Neural cell (in vitro differentiated cells): ENCODE data around the gene ACAN. TPM values are rescaled to one million over a fixed set of nuclear protein-coding genes. Genes with fewer than 3 reads are reported as not detected.

ENCODE experiments used
- H2AFZ ChIP-seq: fragments of 200-600, 300-800 bp; sonication (generic), shearing (Covaris generic); 2 replicates; pipeline ENCODE4 v1.6.0; 2014; ENCODE audit warnings: low read depth, mild to moderate bottlenecking, antibody characterized with exemption, low read length, moderate library complexity
- H3F3A ChIP-seq: fragments of 200-600 bp; shearing (Covaris generic); 2 replicates; pipeline ENCODE4 v1.6.1; 2016; ENCODE audit warnings: mild to moderate bottlenecking, moderate library complexity, mixed read lengths, antibody characterized with exemption, low read length; ENCODE audit not compliant: insufficient read depth, poor library complexity, severe bottlenecking
- H3K27ac ChIP-seq: fragments of 200-600, 300-800 bp; sonication (generic), shearing (Covaris generic); 2 replicates; pipeline ENCODE4 v1.5.1; 2014; ENCODE audit warnings: mild to moderate bottlenecking, low read length, moderate library complexity
- H3K27me3 ChIP-seq: fragments of 300-800, 200-600 bp; sonication (generic), shearing (Covaris generic); 2 replicates; pipeline ENCODE4 v1.6.0; 2014; ENCODE audit warnings: mild to moderate bottlenecking, low read depth, low read length, moderate library complexity; ENCODE audit not compliant: insufficient read depth
- H3K36me3 ChIP-seq: fragments of 300-800, 200-600 bp; sonication (generic), shearing (Covaris generic); 2 replicates; pipeline ENCODE4 v1.5.1; 2014; ENCODE audit warnings: mild to moderate bottlenecking, antibody characterized with exemption, low read length, moderate library complexity; ENCODE audit not compliant: insufficient read depth
- H3K4me2 ChIP-seq: fragments of 300-800, 200-600 bp; sonication (generic), shearing (Covaris generic); 2 replicates; pipeline ENCODE4 v1.6.0; 2014; ENCODE audit warnings: mild to moderate bottlenecking, low read length
- H3K4me3 ChIP-seq: fragments of 300-800, 200-600 bp; sonication (generic), shearing (Covaris generic); 2 replicates; pipeline ENCODE4 v1.5.1; 2014; ENCODE audit warnings: mild to moderate bottlenecking, low read length, moderate library complexity
- H3K79me2 ChIP-seq: fragments of 200-600 bp; shearing (Covaris generic); replicated peaks from 2 replicates; pipeline ENCODE4 v1.6.0; 2014; ENCODE audit warnings: mild to moderate bottlenecking, low read length, moderate library complexity; ENCODE audit not compliant: insufficient read depth
- H3K9ac ChIP-seq: fragments of 300-800, 200-600 bp; sonication (generic), shearing (Covaris generic); 2 replicates; pipeline ENCODE4 v1.6.1; 2016; ENCODE audit warnings: mild to moderate bottlenecking, low read length, mixed read lengths
- H3K9me2 ChIP-seq: fragments of 200-600 bp; shearing (Covaris generic); 2 replicates; pipeline ENCODE4 v1.6.1; 2016; ENCODE audit warnings: mild to moderate bottlenecking, low read length, mixed read lengths; ENCODE audit not compliant: insufficient read depth
- H3K9me3 ChIP-seq: fragments of 200-600, 300-800 bp; sonication (generic), shearing (Covaris generic); 2 replicates; pipeline ENCODE4 v1.6.1; 2016; ENCODE audit warnings: mild to moderate bottlenecking, mixed run types, low read length, moderate library complexity, mixed read lengths
- H4K20me1 ChIP-seq: fragments of 200-600 bp; shearing (Covaris generic); 2 replicates; pipeline ENCODE4 v1.6.1; 2016; ENCODE audit warnings: mild to moderate bottlenecking, mixed run types; ENCODE audit not compliant: insufficient read depth
- EP300 ChIP-seq: fragments of 450-650 bp; conservative IDR thresholded peaks from 2 replicates; pipeline ENCODE4 v1.6.1; 2014; ENCODE audit warnings: antibody characterized with exemption, mild to moderate bottlenecking, moderate library complexity; ENCODE audit not compliant: poor library complexity, severe bottlenecking
- EZH2 ChIP-seq: fragments of 200-600, 300-800 bp; shearing (Covaris generic), sonication (generic); IDR thresholded peaks from 2 replicates; pipeline ENCODE4 v1.6.1; 2014; ENCODE audit warnings: antibody characterized with exemption, low read length, borderline replicate concordance, mild to moderate bottlenecking; ENCODE audit not compliant: insufficient read depth, poor library complexity, severe bottlenecking
- MXI1 ChIP-seq: fragments of 450-650 bp; conservative IDR thresholded peaks from 2 replicates; pipeline ENCODE4 v1.6.1; 2014; ENCODE audit warnings: antibody characterized with exemption, mild to moderate bottlenecking; ENCODE audit not compliant: poor library complexity, severe bottlenecking
- POLR2AphosphoS5 ChIP-seq: IDR thresholded peaks from 2 replicates; pipeline ENCODE4 v1.6.1; 2012
- RAD21 ChIP-seq: fragments of 450-650 bp; conservative IDR thresholded peaks from 2 replicates; pipeline ENCODE4 v1.6.1; 2014; ENCODE audit warnings: antibody characterized with exemption, mild to moderate bottlenecking, moderate library complexity
- SMC3 ChIP-seq: fragments of 450-650 bp; conservative IDR thresholded peaks from 2 replicates; pipeline ENCODE4 v1.6.1; 2014; ENCODE audit warnings: antibody characterized with exemption, mild to moderate bottlenecking, moderate library complexity; ENCODE audit not compliant: poor library complexity
- TAF1 ChIP-seq: IDR thresholded peaks from 2 replicates; pipeline ENCODE4 v1.6.1; 2012; ENCODE audit warnings: low read depth
- polyA plus RNA-seq: library from polyadenylated mRNA; depleted of rRNA; stranded (reverse); fragments of >200 nt; gene quantifications from 2 replicates; pipeline ENCODE4 v1.2.3, GENCODE V29; 2014
- TF ChIP-seq, protein P1 (sequence below): IDR thresholded peaks from 2 replicates; pipeline ENCODE4 v1.6.1; 2012; ENCODE audit warnings: borderline replicate concordance
- TF ChIP-seq, protein P2 (sequence below): fragments of 450-650 bp; IDR thresholded peaks from 2 replicates; pipeline ENCODE4 v1.5.1; 2014; ENCODE audit warnings: antibody characterized with exemption, mild to moderate bottlenecking, moderate library complexity; ENCODE audit not compliant: poor library complexity, severe bottlenecking

ACAN gene
- polyA plus RNA-seq, 1 donor from 2014 or later, result not detected

DNA sequence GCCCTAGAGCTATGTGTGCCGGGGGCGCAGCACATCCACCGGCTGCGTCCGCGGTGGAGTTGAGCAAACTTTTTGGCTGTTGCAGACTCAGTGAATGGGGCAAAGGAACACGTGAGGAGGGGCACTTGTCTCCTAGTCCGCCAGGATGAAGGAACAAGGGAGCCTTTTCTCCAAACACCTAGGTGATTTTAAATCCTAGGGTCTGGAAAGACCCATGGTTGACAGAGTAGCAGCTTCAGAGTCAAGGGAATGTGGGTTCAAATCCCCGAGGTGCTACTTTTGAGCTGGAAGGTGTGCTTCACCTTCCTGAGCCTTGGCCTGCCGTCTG, 648 bp downstream of the ACAN start:
- no peak for TF ChIP-seq SMC3
- TF ChIP-seq TAF1, result no peak
- no peak for TF ChIP-seq MXI1
- no peak for TF ChIP-seq RAD21
- no peak for TF ChIP-seq EP300
- TF ChIP-seq, protein P1, sequence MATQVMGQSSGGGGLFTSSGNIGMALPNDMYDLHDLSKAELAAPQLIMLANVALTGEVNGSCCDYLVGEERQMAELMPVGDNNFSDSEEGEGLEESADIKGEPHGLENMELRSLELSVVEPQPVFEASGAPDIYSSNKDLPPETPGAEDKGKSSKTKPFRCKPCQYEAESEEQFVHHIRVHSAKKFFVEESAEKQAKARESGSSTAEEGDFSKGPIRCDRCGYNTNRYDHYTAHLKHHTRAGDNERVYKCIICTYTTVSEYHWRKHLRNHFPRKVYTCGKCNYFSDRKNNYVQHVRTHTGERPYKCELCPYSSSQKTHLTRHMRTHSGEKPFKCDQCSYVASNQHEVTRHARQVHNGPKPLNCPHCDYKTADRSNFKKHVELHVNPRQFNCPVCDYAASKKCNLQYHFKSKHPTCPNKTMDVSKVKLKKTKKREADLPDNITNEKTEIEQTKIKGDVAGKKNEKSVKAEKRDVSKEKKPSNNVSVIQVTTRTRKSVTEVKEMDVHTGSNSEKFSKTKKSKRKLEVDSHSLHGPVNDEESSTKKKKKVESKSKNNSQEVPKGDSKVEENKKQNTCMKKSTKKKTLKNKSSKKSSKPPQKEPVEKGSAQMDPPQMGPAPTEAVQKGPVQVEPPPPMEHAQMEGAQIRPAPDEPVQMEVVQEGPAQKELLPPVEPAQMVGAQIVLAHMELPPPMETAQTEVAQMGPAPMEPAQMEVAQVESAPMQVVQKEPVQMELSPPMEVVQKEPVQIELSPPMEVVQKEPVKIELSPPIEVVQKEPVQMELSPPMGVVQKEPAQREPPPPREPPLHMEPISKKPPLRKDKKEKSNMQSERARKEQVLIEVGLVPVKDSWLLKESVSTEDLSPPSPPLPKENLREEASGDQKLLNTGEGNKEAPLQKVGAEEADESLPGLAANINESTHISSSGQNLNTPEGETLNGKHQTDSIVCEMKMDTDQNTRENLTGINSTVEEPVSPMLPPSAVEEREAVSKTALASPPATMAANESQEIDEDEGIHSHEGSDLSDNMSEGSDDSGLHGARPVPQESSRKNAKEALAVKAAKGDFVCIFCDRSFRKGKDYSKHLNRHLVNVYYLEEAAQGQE, result no peak
- TF ChIP-seq, protein P2, sequence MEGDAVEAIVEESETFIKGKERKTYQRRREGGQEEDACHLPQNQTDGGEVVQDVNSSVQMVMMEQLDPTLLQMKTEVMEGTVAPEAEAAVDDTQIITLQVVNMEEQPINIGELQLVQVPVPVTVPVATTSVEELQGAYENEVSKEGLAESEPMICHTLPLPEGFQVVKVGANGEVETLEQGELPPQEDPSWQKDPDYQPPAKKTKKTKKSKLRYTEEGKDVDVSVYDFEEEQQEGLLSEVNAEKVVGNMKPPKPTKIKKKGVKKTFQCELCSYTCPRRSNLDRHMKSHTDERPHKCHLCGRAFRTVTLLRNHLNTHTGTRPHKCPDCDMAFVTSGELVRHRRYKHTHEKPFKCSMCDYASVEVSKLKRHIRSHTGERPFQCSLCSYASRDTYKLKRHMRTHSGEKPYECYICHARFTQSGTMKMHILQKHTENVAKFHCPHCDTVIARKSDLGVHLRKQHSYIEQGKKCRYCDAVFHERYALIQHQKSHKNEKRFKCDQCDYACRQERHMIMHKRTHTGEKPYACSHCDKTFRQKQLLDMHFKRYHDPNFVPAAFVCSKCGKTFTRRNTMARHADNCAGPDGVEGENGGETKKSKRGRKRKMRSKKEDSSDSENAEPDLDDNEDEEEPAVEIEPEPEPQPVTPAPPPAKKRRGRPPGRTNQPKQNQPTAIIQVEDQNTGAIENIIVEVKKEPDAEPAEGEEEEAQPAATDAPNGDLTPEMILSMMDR, result no peak
- TF ChIP-seq EZH2, result no peak
- no peaks in the 10 kb centered on the region for H3K9me3 ChIP-seq
- no peaks in the 10 kb centered on the region for H3K36me3 ChIP-seq
- no peaks in the 10 kb centered on the region for H4K20me1 ChIP-seq
- H3K79me2 ChIP-seq, result no peaks in the 10 kb centered on the region
- H3K4me2 ChIP-seq, result no peak overlapping the region
- H3K27ac ChIP-seq, result no peak overlapping the region
- H3K27me3 ChIP-seq, result peaks cover 42% of the 10 kb centered on the region
- no peaks in the 10 kb centered on the region for H3F3A ChIP-seq
- H3K4me3 ChIP-seq, result peak overlapping the region; percentile 81
- H2AFZ ChIP-seq, result no peak overlapping the region
- peak overlapping the region; percentile 31 for H3K9ac ChIP-seq
- no peaks in the 10 kb centered on the region for H3K9me2 ChIP-seq

DNA sequence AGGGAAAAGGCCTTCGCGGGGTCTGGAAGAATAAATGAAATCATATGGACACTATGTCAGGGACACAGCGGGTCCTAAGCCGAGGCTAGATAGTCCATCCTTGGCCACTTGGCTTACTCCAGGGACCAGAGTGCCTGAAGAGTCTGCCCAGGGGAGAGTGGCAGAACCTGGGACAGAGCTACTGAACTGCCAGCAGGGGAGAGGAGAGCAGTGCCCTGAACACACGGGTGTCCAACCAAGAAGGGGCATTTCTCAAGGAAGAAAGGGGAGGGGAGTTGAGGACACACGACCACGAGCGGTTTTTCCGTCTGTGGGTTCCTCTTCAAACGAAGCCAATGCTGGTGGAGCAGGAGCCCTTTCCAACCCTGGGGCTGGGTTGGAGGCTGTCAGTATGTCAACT, 1.0 kb downstream of the ACAN start:
- Histone ChIP-seq H3K79me2 (no peaks in the 10 kb centered on the region), H3K36me3 (no peaks in the 10 kb centered on the region), H4K20me1 (no peaks in the 10 kb centered on the region), H3K4me2 (no peak overlapping the region), H3K4me3 (no peak overlapping the region), H2AFZ (no peak overlapping the region), H3K9ac (no peak overlapping the region), H3K27ac (no peak overlapping the region), H3K27me3 (peaks cover 42% of the 10 kb centered on the region), H3K9me2 (no peaks in the 10 kb centered on the region), H3K9me3 (no peaks in the 10 kb centered on the region), H3F3A (no peaks in the 10 kb centered on the region)
- TF ChIP-seq RAD21 (no peak), MXI1 (no peak), TAF1 (no peak), POLR2AphosphoS5 (no peak), EZH2 (no peak), EP300 (no peak), SMC3 (no peak)
- TF ChIP-seq, protein P1, result no peak
- TF ChIP-seq, protein P2, result no peak
